ENCODE data around the gene ITGB8. TPM values are rescaled to one million over a fixed set of nuclear protein-coding genes. Genes with fewer than 3 reads are reported as not detected.

ITGB8 gene
- total and polyA plus RNA-seq, 2 experiments from 2014 or later: 0.71 to 3.0 TPM

- Histone ChIP-seq H3K4me1 (ENCODE audit: insufficient read depth) (peaks cover 6% of the 10 kb centered on the region; the same call in 1 of the 2 replicates), H2AFZ (no peak overlapping the region), H3K27ac (ENCODE audit: low read depth) (no peak overlapping the region), H4K20me1 (replicated peaks; ENCODE audit: insufficient read depth) (no peaks in the 10 kb centered on the region), H3F3A (replicated peaks; ENCODE audit: low read depth) (no peaks in the 10 kb centered on the region), H3K79me2 (replicated peaks; ENCODE audit: insufficient read depth) (no peaks in the 10 kb centered on the region), H3K27me3 (ENCODE audit: insufficient read depth) (no peaks in the 10 kb centered on the region), H3K4me2 (no peak overlapping the region), H3K4me3 (no peak overlapping the region), H3K36me3 (ENCODE audit: insufficient read depth) (no peaks in the 10 kb centered on the region), H3K9me2 (ENCODE audit: insufficient read depth) (no peaks in the 10 kb centered on the region)
- Mint-ChIP-seq H3K36me3 (ENCODE audit: low read depth) (no peaks in the 10 kb centered on the region; the same call in 2 of the 3 replicates), H3K27me3 (ENCODE audit: insufficient read depth, low read depth, poor library complexity) (peaks cover 2% of the 10 kb centered on the region), H3K9me3 (no peaks in the 10 kb centered on the region), H3K27ac (no peak overlapping the region), H3K4me1 (0 out of 3 replicates have a peak, but pooled peaks cover 2% of the 10 kb centered on the region), H3K4me3 (no peak overlapping the region)
- ATAC-seq: no peak; the same call in 2 of the 3 replicates
- DNase-seq (ENCODE audit: low spot score): no peak
- TF ChIP-seq, protein P1, sequence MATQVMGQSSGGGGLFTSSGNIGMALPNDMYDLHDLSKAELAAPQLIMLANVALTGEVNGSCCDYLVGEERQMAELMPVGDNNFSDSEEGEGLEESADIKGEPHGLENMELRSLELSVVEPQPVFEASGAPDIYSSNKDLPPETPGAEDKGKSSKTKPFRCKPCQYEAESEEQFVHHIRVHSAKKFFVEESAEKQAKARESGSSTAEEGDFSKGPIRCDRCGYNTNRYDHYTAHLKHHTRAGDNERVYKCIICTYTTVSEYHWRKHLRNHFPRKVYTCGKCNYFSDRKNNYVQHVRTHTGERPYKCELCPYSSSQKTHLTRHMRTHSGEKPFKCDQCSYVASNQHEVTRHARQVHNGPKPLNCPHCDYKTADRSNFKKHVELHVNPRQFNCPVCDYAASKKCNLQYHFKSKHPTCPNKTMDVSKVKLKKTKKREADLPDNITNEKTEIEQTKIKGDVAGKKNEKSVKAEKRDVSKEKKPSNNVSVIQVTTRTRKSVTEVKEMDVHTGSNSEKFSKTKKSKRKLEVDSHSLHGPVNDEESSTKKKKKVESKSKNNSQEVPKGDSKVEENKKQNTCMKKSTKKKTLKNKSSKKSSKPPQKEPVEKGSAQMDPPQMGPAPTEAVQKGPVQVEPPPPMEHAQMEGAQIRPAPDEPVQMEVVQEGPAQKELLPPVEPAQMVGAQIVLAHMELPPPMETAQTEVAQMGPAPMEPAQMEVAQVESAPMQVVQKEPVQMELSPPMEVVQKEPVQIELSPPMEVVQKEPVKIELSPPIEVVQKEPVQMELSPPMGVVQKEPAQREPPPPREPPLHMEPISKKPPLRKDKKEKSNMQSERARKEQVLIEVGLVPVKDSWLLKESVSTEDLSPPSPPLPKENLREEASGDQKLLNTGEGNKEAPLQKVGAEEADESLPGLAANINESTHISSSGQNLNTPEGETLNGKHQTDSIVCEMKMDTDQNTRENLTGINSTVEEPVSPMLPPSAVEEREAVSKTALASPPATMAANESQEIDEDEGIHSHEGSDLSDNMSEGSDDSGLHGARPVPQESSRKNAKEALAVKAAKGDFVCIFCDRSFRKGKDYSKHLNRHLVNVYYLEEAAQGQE (IDR thresholded peaks at IDR 0.05; ENCODE audit: unreplicated experiment): no peak
Observed at GRCh38 chr7:20407585-20408466, 77.1 kb downstream of the ITGB8 start.

GRCh38 chr7:20408467-20408826, 77.7 kb downstream of the ITGB8 start:
- Histone ChIP-seq H3K79me2 (replicated peaks; ENCODE audit: insufficient read depth) (no peaks in the 10 kb centered on the region), H2AFZ (no peak overlapping the region), H4K20me1 (replicated peaks; ENCODE audit: insufficient read depth) (no peaks in the 10 kb centered on the region), H3K4me1 (ENCODE audit: insufficient read depth) (peaks cover 6% of the 10 kb centered on the region; the same call in 1 of the 2 replicates), H3K9me2 (ENCODE audit: insufficient read depth) (no peaks in the 10 kb centered on the region), H3K36me3 (ENCODE audit: insufficient read depth) (no peaks in the 10 kb centered on the region), H3F3A (replicated peaks; ENCODE audit: low read depth) (no peaks in the 10 kb centered on the region), H3K4me3 (no peak overlapping the region), H3K4me2 (no peak overlapping the region), H3K27ac (ENCODE audit: low read depth) (no peak overlapping the region), H3K27me3 (ENCODE audit: insufficient read depth) (no peaks in the 10 kb centered on the region)
- DNase-seq (ENCODE audit: low spot score) (no peak), ATAC-seq (no peak)
- Mint-ChIP-seq H3K36me3 (ENCODE audit: low read depth) (no peaks in the 10 kb centered on the region; the same call in 2 of the 3 replicates), H3K9me3 (no peaks in the 10 kb centered on the region), H3K4me3 (no peak overlapping the region), H3K27me3 (ENCODE audit: insufficient read depth, low read depth, poor library complexity) (peaks cover 2% of the 10 kb centered on the region), H3K4me1 (0 out of 3 replicates have a peak, but pooled peaks cover 2% of the 10 kb centered on the region), H3K27ac (no peak overlapping the region)
- TF ChIP-seq STAT1 (IDR thresholded peaks at IDR 0.05; ENCODE audit: unreplicated experiment) (no peak), NANOG (IDR thresholded peaks at IDR 0.05; ENCODE audit: borderline replicate concordance) (no peak), ZNF331 (CRISPR knock-in tag; IDR thresholded peaks at IDR 0.05; ENCODE audit: low read depth) (no peak), EZH2 (IDR thresholded peaks at IDR 0.05; ENCODE audit: low read depth, unreplicated experiment) (no peak), CTCF (conservative IDR thresholded peaks at IDR 0.05; ENCODE audit: low read depth in 2 of 2) (no peak)
- TF ChIP-seq, protein P2, sequence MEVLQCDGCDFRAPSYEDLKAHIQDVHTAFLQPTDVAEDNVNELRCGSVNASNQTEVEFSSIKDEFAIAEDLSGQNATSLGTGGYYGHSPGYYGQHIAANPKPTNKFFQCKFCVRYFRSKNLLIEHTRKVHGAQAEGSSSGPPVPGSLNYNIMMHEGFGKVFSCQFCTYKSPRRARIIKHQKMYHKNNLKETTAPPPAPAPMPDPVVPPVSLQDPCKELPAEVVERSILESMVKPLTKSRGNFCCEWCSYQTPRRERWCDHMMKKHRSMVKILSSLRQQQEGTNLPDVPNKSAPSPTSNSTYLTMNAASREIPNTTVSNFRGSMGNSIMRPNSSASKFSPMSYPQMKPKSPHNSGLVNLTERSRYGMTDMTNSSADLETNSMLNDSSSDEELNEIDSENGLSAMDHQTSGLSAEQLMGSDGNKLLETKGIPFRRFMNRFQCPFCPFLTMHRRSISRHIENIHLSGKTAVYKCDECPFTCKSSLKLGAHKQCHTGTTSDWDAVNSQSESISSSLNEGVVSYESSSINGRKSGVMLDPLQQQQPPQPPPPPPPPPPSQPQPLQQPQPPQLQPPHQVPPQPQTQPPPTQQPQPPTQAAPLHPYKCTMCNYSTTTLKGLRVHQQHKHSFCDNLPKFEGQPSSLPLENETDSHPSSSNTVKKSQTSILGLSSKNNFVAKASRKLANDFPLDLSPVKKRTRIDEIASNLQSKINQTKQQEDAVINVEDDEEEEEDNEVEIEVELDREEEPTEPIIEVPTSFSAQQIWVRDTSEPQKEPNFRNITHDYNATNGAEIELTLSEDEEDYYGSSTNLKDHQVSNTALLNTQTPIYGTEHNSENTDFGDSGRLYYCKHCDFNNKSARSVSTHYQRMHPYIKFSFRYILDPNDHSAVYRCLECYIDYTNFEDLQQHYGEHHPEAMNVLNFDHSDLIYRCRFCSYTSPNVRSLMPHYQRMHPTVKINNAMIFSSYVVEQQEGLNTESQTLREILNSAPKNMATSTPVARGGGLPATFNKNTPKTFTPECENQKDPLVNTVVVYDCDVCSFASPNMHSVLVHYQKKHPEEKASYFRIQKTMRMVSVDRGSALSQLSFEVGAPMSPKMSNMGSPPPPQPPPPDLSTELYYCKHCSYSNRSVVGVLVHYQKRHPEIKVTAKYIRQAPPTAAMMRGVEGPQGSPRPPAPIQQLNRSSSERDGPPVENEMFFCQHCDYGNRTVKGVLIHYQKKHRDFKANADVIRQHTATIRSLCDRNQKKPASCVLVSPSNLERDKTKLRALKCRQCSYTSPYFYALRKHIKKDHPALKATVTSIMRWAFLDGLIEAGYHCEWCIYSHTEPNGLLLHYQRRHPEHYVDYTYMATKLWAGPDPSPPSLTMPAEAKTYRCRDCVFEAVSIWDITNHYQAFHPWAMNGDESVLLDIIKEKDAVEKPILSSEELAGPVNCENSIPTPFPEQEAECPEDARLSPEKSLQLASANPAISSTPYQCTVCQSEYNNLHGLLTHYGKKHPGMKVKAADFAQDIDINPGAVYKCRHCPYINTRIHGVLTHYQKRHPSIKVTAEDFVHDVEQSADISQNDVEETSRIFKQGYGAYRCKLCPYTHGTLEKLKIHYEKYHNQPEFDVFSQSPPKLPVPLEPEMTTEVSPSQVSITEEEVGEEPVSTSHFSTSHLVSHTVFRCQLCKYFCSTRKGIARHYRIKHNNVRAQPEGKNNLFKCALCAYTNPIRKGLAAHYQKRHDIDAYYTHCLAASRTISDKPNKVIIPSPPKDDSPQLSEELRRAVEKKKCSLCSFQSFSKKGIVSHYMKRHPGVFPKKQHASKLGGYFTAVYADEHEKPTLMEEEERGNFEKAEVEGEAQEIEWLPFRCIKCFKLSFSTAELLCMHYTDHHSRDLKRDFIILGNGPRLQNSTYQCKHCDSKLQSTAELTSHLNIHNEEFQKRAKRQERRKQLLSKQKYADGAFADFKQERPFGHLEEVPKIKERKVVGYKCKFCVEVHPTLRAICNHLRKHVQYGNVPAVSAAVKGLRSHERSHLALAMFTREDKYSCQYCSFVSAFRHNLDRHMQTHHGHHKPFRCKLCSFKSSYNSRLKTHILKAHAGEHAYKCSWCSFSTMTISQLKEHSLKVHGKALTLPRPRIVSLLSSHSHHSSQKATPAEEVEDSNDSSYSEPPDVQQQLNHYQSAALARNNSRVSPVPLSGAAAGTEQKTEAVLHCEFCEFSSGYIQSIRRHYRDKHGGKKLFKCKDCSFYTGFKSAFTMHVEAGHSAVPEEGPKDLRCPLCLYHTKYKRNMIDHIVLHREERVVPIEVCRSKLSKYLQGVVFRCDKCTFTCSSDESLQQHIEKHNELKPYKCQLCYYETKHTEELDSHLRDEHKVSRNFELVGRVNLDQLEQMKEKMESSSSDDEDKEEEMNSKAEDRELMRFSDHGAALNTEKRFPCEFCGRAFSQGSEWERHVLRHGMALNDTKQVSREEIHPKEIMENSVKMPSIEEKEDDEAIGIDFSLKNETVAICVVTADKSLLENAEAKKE (CRISPR knock-in tag; IDR thresholded peaks at IDR 0.05): no peak

All from GM23338 (cell line).